Breast epithelium (tissue), 4 donors: ENCODE measurements around the gene FOXF1. TPM values are rescaled to one million over a fixed set of nuclear protein-coding genes. Genes with fewer than 3 reads are reported as not detected.

Source experiments
- DNase-seq, 2 donors: peaks; one replicate each; pipeline ENCODE4 v3.0.0-alpha.2; 2019; ENCODE audit warnings: low spot score in 2 of 2
- H3K27ac ChIP-seq, 2 donors: fragments of 200-600 bp; sonication (generic) in 1 of 2; one replicate each; pipeline ENCODE4 v1.5.1; 2016 to 2019; ENCODE audit warnings: mild to moderate bottlenecking in 1 of 2
- H3K27me3 ChIP-seq, 2 donors: fragments of 200-600 bp; sonication (generic) in 1 of 2; one replicate each; pipeline versions ENCODE4 v1.5.1 to v1.6.0; 2017 to 2019; ENCODE audit warnings: control low read depth in 1 of 2, mild to moderate bottlenecking in 1 of 2
- H3K36me3 ChIP-seq: fragments of 200-600 bp; one replicate; pipeline ENCODE4 v1.5.1; 2019
- H3K4me1 ChIP-seq, 2 donors: fragments of 200-600 bp; sonication (generic); one replicate each; pipeline ENCODE4 v1.5.1; 2016 to 2019; ENCODE audit warnings: control low read depth in 1 of 2
- H3K4me3 ChIP-seq, 3 donors: fragments of 200-600 bp; sonication (generic); 1 replicate in 2 of 3; 2 replicates in 1 of 3; pipeline ENCODE4 v1.5.1; 2016 to 2019; ENCODE audit warnings: mild to moderate bottlenecking in 3 of 3, moderate library complexity in 2 of 3
- H3K9me3 ChIP-seq, 2 donors: fragments of 200-600 bp; sonication (generic) in 1 of 2; one replicate each; pipeline ENCODE4 v1.5.1; 2016 to 2019; ENCODE audit warnings: control low read depth in 1 of 2
- POLR2A ChIP-seq: fragments of 450-650 bp; IDR thresholded peaks from one replicate; pipeline ENCODE4 v1.6.1; 2016; ENCODE audit warnings: antibody characterized with exemption, mild to moderate bottlenecking, moderate library complexity
- POLR2AphosphoS5 ChIP-seq, 3 donors: sonication (generic); formaldehyde crosslinking; IDR thresholded peaks; one replicate each; pipeline ENCODE4 v1.6.1; 2017; ENCODE audit warnings: antibody characterized with exemption in 3 of 3
- intact Hi-C: fragments of 100-400 bp; cut with DNase I; formaldehyde crosslinking; loops from one replicate; pipeline ENCODE4 v1.15.1; 2023; ENCODE audit warnings: low total_unique reads
- total RNA-seq, 3 donors: library from RNA; depleted of rRNA; stranded (reverse); fragments of >200 nt; gene quantifications; one replicate each; pipeline ENCODE4 v1.1.0, GENCODE V29; 2016
- TF ChIP-seq, protein P1 (sequence below), 3 donors: fragments of 450-650 bp; IDR thresholded peaks; one replicate each; pipeline ENCODE4 v1.5.1; 2016 to 2017; ENCODE audit warnings: antibody characterized with exemption in 3 of 3, mild to moderate bottlenecking in 3 of 3, moderate library complexity in 3 of 3

The FOXF1 gene
- total RNA-seq, 3 donors from 2014 or later, result 0.15 to 0.66 TPM; not detected in 1

DNA sequence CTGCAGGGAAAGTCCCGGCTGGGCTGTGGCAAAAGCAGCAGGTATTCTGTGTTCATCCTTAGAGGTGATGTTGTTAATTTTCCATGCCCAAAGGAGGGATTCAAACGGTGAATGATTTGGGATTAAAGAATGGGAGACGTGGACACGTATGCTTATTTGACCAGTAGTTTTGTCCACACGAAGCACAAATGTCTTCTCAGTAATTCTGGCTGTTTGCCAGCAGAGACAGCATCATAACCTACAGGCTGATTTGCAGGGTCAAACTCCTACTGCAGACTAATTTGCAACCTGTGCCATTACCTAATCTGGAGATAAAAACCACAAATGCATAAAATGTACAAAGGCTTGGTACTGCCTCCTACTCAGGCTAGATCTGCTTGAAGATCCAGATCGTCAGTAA, 30.6 kb downstream of the FOXF1 start:
- no peaks in the 10 kb centered on the region for H3K4me1 ChIP-seq
- peaks cover 4% of the 10 kb centered on the region for H3K36me3 ChIP-seq
- H3K27me3 ChIP-seq, result no peaks in the 10 kb centered on the region
- no peaks in the 10 kb centered on the region for H3K9me3 ChIP-seq
- TF ChIP-seq POLR2AphosphoS5 (IDR thresholded peaks at IDR 0.05) (no peak), POLR2A (no peak)
- TF ChIP-seq, protein P1, sequence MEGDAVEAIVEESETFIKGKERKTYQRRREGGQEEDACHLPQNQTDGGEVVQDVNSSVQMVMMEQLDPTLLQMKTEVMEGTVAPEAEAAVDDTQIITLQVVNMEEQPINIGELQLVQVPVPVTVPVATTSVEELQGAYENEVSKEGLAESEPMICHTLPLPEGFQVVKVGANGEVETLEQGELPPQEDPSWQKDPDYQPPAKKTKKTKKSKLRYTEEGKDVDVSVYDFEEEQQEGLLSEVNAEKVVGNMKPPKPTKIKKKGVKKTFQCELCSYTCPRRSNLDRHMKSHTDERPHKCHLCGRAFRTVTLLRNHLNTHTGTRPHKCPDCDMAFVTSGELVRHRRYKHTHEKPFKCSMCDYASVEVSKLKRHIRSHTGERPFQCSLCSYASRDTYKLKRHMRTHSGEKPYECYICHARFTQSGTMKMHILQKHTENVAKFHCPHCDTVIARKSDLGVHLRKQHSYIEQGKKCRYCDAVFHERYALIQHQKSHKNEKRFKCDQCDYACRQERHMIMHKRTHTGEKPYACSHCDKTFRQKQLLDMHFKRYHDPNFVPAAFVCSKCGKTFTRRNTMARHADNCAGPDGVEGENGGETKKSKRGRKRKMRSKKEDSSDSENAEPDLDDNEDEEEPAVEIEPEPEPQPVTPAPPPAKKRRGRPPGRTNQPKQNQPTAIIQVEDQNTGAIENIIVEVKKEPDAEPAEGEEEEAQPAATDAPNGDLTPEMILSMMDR (IDR thresholded peaks at IDR 0.05), result no peak
- no peak overlapping the region for H3K4me3 ChIP-seq
- DNase-seq, result no peak
- intact Hi-C loops, result no loop called here
- H3K27ac ChIP-seq, result no peak overlapping the region

GRCh38 chr16:86541560-86541959, 31.2 kb downstream of the FOXF1 start:
- Histone ChIP-seq H3K9me3 (no peaks in the 10 kb centered on the region), H3K4me1 (no peaks in the 10 kb centered on the region), H3K36me3 (peaks cover 4% of the 10 kb centered on the region), H3K27me3 (no peaks in the 10 kb centered on the region), H3K4me3 (no peak overlapping the region), H3K27ac (no peak overlapping the region)
- intact Hi-C loops, result no loop called here
- no peak for DNase-seq
- TF ChIP-seq POLR2A (no peak), POLR2AphosphoS5 (IDR thresholded peaks at IDR 0.05) (no peak)
- TF ChIP-seq, protein P1 (IDR thresholded peaks at IDR 0.05), result no peak

GRCh38 chr16:86542756-86543750, 32.7 kb downstream of the FOXF1 start:
- intact Hi-C loops, result no loop called here
- H3K36me3 ChIP-seq, result peaks cover 4% of the 10 kb centered on the region
- H3K27me3 ChIP-seq, result no peaks in the 10 kb centered on the region
- no peaks in the 10 kb centered on the region for H3K9me3 ChIP-seq
- no peak overlapping the region for H3K27ac ChIP-seq
- no peak overlapping the region for H3K4me3 ChIP-seq
- no peak for TF ChIP-seq POLR2A
- TF ChIP-seq POLR2AphosphoS5 (IDR thresholded peaks at IDR 0.05), result no peak
- TF ChIP-seq, protein P1 (IDR thresholded peaks at IDR 0.05), result no peak
- no peak for DNase-seq
- no peaks in the 10 kb centered on the region for H3K4me1 ChIP-seq

DNA sequence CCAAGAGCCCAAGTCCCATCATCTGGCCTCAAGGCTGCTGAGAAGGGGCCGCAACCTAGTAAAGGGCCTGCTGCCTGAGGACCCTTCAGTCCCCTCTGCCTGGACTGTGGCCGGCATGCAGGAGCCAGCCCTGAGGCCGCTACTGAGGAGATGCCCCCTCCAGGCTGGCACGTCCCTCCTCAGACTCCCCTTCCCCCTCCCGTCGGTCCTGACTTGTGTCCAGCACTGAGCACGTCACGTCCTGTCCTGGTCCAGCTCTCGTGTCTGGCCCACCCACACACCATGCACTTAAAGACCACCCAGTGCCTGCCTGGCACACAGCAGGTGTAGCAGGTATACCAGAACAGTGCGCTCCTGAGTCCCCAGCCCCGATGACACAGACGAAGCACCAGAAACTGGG, 35.2 kb downstream of the FOXF1 start:
- Histone ChIP-seq H3K4me1 (no peaks in the 10 kb centered on the region), H3K4me3 (no peak overlapping the region), H3K9me3 (no peaks in the 10 kb centered on the region), H3K27me3 (no peaks in the 10 kb centered on the region), H3K27ac (peak overlapping the region; percentile 52 to 67), H3K36me3 (no peaks in the 10 kb centered on the region)
- no peak for DNase-seq
- no peak for TF ChIP-seq POLR2A
- TF ChIP-seq, protein P1 (IDR thresholded peaks at IDR 0.05), result no peak
- no peak for TF ChIP-seq POLR2AphosphoS5 (IDR thresholded peaks at IDR 0.05)
- intact Hi-C loops, result no loop called here

GRCh38 chr16:86545954-86546637, 35.8 kb downstream of the FOXF1 start:
- peak overlapping the region; percentile 52 to 67 for H3K27ac ChIP-seq
- H3K4me3 ChIP-seq, result peak overlapping the region in 1 of 3 donors; percentile 36
- H3K36me3 ChIP-seq, result no peaks in the 10 kb centered on the region
- TF ChIP-seq, protein P1 (IDR thresholded peaks at IDR 0.05), result no peak
- no peak for TF ChIP-seq POLR2AphosphoS5 (IDR thresholded peaks at IDR 0.05)
- no peak for TF ChIP-seq POLR2A
- no peaks in the 10 kb centered on the region for H3K27me3 ChIP-seq
- H3K9me3 ChIP-seq, result no peaks in the 10 kb centered on the region
- DNase-seq, result no peak
- no peaks in the 10 kb centered on the region for H3K4me1 ChIP-seq
- intact Hi-C loops, result no loop called here
